Small intestine (tissue), 7 donors: ENCODE results near the gene CERS1. TPM values are rescaled to one million over a fixed set of nuclear protein-coding genes. Genes with fewer than 3 reads are reported as not detected.

Experiments
- DNase-seq, 2 donors: peaks; one replicate each; pipeline versions ENCODE4 v3.0.0 to v3.0.0-alpha.2; 2013
- FAIRE-seq: peaks from 2 replicates; lab custom pipeline; 2012; peaks lifted over from hg19 to GRCh38; lab: Jason Lieb, UNC
- H3K27ac ChIP-seq, 3 donors: one replicate each; pipeline ENCODE4 v1.5.1; 2013; ENCODE audit warnings: low read length in 2 of 3, mild to moderate bottlenecking in 2 of 3, control low read depth in 1 of 3, inconsistent platforms in 1 of 3, low read depth in 1 of 3, moderate library complexity in 1 of 3
- H3K27me3 ChIP-seq, 3 donors: one replicate each; pipeline ENCODE4 v1.6.1; 2013; ENCODE audit warnings: low read length in 3 of 3, inconsistent platforms in 1 of 3; ENCODE audit not compliant: control insufficient read depth in 3 of 3, insufficient read depth in 3 of 3
- H3K36me3 ChIP-seq, 3 donors: one replicate each; pipeline ENCODE4 v1.6.1; 2013; ENCODE audit warnings: low read length in 3 of 3, inconsistent platforms in 1 of 3, low read depth in 1 of 3, mild to moderate bottlenecking in 1 of 3, moderate library complexity in 1 of 3; ENCODE audit not compliant: control insufficient read depth in 3 of 3, insufficient read depth in 2 of 3
- H3K4me1 ChIP-seq, 3 donors: one replicate each; pipeline ENCODE4 v1.6.1; 2013; ENCODE audit warnings: low read length in 2 of 3, inconsistent platforms in 1 of 3, low read depth in 1 of 3, mild to moderate bottlenecking in 1 of 3, moderate library complexity in 1 of 3; ENCODE audit not compliant: control insufficient read depth in 3 of 3, insufficient read depth in 2 of 3
- H3K4me3 ChIP-seq, 3 donors: one replicate each; pipeline ENCODE4 v1.5.1; 2013; ENCODE audit warnings: low read length in 3 of 3, control low read depth in 1 of 3, inconsistent platforms in 1 of 3, low read depth in 1 of 3, mild to moderate bottlenecking in 1 of 3, moderate library complexity in 1 of 3
- H3K9me3 ChIP-seq, 2 donors: one replicate each; pipeline ENCODE4 v1.6.1; 2013; ENCODE audit warnings: low read depth in 1 of 2, low read length in 1 of 2; ENCODE audit not compliant: control insufficient read depth in 2 of 2, insufficient read depth in 1 of 2
- WGBS, 3 donors: extraction: QIAGEN DNeasy Blood & Tissue Kit; methylation state at CpG; one replicate each; pipeline ENCODE4 v1.1.7; 2013; 5-methylcytosine and 5-hydroxymethylcytosine counted together
- polyA plus RNA-seq, 4 donors: library from polyadenylated mRNA; stranded (reverse) in 3 of 4; unstranded in 1 of 4; fragments of 200-250 nt in 3 of 4; fragments of 120-200 nt in 1 of 4; gene quantifications; one replicate each; pipeline versions ENCODE4 v1.2.1 to v1.2.3, GENCODE V29; 2013
- donor health status: healthy with polysubstance abuse.
- donor health status: control.
- donor health status: control.
- donor health status: Bipolar disorder and iron deficiency.
- donor health status: healthy.

CERS1 gene
- polyA plus RNA-seq, 4 donors = 1.2 to 1.5 TPM; not detected in 2

- H3K4me3 ChIP-seq = no peak overlapping the region
- H3K9me3 ChIP-seq = no peaks in the 10 kb centered on the region
- DNase-seq (no peak), FAIRE-seq (no peak)
- no peaks in the 10 kb centered on the region for H3K27me3 ChIP-seq
- 59 to 74% (median 65%) methylated on average over 16 of the region's 16 CpGs for WGBS, 3 donors
- peak overlapping the region in 2 of 3 donors; percentile 30 to 61 for H3K27ac ChIP-seq
- peaks cover 0 to 6% (median 0%) of the 10 kb centered on the region in 3 donors for H3K4me1 ChIP-seq
- peaks cover 18 to 92% (median 29%) of the 10 kb centered on the region in 3 donors for H3K36me3 ChIP-seq
Measured at GRCh38 chr19:18849838-18850400, 46.0 kb downstream of the CERS1 start.

DNA sequence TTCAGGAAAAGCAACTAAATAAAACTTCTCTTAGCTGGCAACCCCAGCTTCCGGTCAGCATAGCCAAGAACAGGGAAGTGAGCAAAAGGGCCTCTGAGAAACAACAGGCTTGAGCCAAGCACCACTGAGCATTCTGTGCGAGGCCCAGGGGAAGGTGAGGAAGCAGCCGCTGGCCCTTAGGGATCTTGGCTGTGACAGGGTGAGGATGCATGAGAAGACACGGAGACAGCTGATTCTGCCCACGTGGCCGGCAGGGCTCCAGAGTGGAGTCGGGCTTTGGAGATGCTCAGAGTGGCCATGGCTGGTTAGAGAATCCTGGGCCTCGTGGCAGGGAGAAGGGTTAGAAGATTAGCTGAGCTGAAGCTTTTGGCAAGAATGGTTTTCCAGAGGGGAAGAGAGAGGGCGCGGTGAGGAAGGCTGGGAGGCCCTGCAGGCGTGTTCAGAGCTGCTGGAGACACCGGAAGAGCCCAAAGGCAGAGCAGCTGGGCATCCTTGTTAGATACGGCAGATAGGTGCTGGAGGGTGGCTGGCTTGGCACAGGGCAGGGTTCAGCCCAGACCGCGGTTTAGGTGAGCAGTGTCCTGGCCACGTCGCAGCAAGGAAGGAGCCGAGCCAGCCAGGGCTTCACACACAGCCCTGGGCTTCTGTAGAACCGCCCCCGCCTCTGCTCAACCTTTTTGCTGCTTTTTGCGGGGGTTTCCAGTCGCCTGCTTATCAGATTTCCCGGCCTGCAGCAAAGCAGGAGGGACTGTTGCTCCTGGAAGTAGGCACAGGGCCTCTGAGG is 46.9 kb downstream of the CERS1 start:
- Histone ChIP-seq H3K36me3 (peaks cover 18 to 89% (median 26%) of the 10 kb centered on the region in 3 donors), H3K27me3 (no peaks in the 10 kb centered on the region), H3K9me3 (no peaks in the 10 kb centered on the region), H3K27ac (peak overlapping the region; percentile 13 to 61 (median 30)), H3K4me1 (peaks cover 0 to 6% (median 0%) of the 10 kb centered on the region in 3 donors), H3K4me3 (no peak overlapping the region)
- WGBS, 3 donors = 66 to 88% (median 79%) methylated on average over 23 of the region's 23 CpGs
- FAIRE-seq (no peak), DNase-seq (no peak)

GRCh38 chr19:18847549-18848463 is 48.2 kb downstream of the CERS1 start:
- H3K4me1 ChIP-seq = peaks cover 0 to 9% (median 4%) of the 10 kb centered on the region in 3 donors
- H3K36me3 ChIP-seq = peaks cover 15 to 83% (median 19%) of the 10 kb centered on the region in 3 donors
- H3K27me3 ChIP-seq = no peaks in the 10 kb centered on the region
- no peak for DNase-seq
- WGBS, 3 donors = 75 to 90% (median 82%) methylated on average over 24 of the region's 24 CpGs
- peak overlapping the region in 2 of 3 donors; percentile 19 to 73 for H3K27ac ChIP-seq
- H3K4me3 ChIP-seq = no peak overlapping the region
- FAIRE-seq = no peak
- H3K9me3 ChIP-seq = no peaks in the 10 kb centered on the region

GRCh38 chr19:18846862-18847548 is 49.0 kb downstream of the CERS1 start:
- H3K36me3 ChIP-seq = peaks cover 9 to 75% (median 11%) of the 10 kb centered on the region in 3 donors
- DNase-seq (peak; percentile 68 to 83), FAIRE-seq (no peak)
- no peaks in the 10 kb centered on the region for H3K27me3 ChIP-seq
- H3K9me3 ChIP-seq = no peaks in the 10 kb centered on the region
- no peak overlapping the region for H3K4me3 ChIP-seq
- WGBS, 3 donors = 49 to 60% (median 58%) methylated on average over 17 to 19 of the region's 19 CpGs
- peak overlapping the region in 1 of 3 donors; percentile 10 for H3K27ac ChIP-seq
- peaks cover 0 to 9% (median 4%) of the 10 kb centered on the region in 3 donors for H3K4me1 ChIP-seq

- Histone ChIP-seq H3K4me1 (peaks cover under 1 to 13% (median 6%) of the 10 kb centered on the region in 3 donors), H3K27ac (no peak overlapping the region)
- no peak for FAIRE-seq
Measured at GRCh38 chr19:18845961-18846360, 50.0 kb downstream of the CERS1 start.

DNA sequence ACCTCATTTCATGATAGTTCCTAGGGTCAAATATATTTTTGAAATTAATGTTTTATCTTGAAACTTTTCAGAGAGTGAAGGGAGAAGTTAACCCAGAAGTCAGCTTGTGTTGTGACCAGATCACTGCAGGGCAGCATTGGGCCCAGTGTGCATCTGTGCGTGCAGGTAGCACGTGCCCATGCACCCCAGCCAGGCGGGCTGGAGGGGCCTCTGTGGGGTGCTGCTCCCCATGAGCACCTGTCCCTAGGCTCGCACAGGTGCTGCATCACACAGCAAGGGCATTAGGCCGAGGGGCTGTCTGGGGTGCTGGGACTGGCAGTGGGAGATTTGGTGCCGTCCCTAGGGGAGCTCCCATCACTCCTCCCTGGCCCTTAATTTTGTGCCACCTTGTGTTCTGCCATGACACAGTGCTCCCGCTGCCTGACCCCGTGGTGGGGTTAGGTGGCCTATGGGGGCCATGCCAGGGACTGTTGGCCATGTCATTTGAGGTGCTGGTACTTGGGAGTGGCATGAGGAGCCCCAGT is 51.1 kb downstream of the CERS1 start:
- Histone ChIP-seq H3K27me3 (no peaks in the 10 kb centered on the region), H3K36me3 (peaks cover 0 to 71% (median 0%) of the 10 kb centered on the region in 3 donors), H3K27ac (no peak overlapping the region), H3K4me1 (peaks cover 6 to 24% (median 8%) of the 10 kb centered on the region in 3 donors), H3K4me3 (no peak overlapping the region), H3K9me3 (no peaks in the 10 kb centered on the region)
- no peak for FAIRE-seq
- DNase-seq = no peak
- 86 to 92% (median 88%) methylated on average over 8 of the region's 8 CpGs for WGBS, 3 donors

More at GRCh38 chr19:18845961-18846360, 50.0 kb downstream of the CERS1 start:
- WGBS, 3 donors = 77 to 87% (median 78%) methylated on average over 12 of the region's 12 CpGs
- DNase-seq = no peak
- Histone ChIP-seq H3K27me3 (no peaks in the 10 kb centered on the region), H3K9me3 (no peaks in the 10 kb centered on the region), H3K36me3 (peaks cover 6 to 72% (median 6%) of the 10 kb centered on the region in 3 donors), H3K4me3 (no peak overlapping the region)

GRCh38 chr19:18843960-18844359 is 52.0 kb downstream of the CERS1 start:
- no peaks in the 10 kb centered on the region for H3K27me3 ChIP-seq
- H3K27ac ChIP-seq = no peak overlapping the region
- 67 to 72% (median 71%) methylated on average over 7 of the region's 7 CpGs for WGBS, 3 donors
- DNase-seq (no peak), FAIRE-seq (no peak)
- H3K36me3 ChIP-seq = peaks cover 0 to 69% (median 0%) of the 10 kb centered on the region in 3 donors
- H3K4me3 ChIP-seq = no peak overlapping the region
- no peaks in the 10 kb centered on the region for H3K9me3 ChIP-seq
- peaks cover 10 to 33% (median 10%) of the 10 kb centered on the region in 3 donors for H3K4me1 ChIP-seq
